Endothelial cell of umbilical vein (primary cell): ENCODE data around the gene CHRM1.

ENCODE experiments used
- CTCF ChIP-seq, 2 donors: IDR thresholded peaks; 1 replicate in 1 of 2; 2 replicates in 1 of 2; pipeline ENCODE4 v1.5.1; 2011; ENCODE audit warnings: low read length in 2 of 2, mild to moderate bottlenecking in 2 of 2, moderate library complexity in 2 of 2, control low read depth in 1 of 2, inconsistent platforms in 1 of 2, low read depth in 1 of 2; ENCODE audit not compliant: insufficient read depth in 1 of 2; ENCODE audit errors: extremely low read depth in 1 of 2
- EZH2 ChIP-seq: IDR thresholded peaks from 2 replicates; pipeline ENCODE4 v1.6.1; 2012; ENCODE audit warnings: borderline replicate concordance, low read depth, mild to moderate bottlenecking, moderate library complexity, low read length, inconsistent platforms; ENCODE audit not compliant: severe bottlenecking
- MAX ChIP-seq: IDR thresholded peaks from 2 replicates; pipeline ENCODE4 v1.6.1; 2011; ENCODE audit not compliant: insufficient read depth, insufficient read length
- MYC ChIP-seq: IDR thresholded peaks from one replicate; pipeline ENCODE4 v1.6.1; 2011; ENCODE audit warnings: mild to moderate bottlenecking, low read depth, low read length
- POLR2A ChIP-seq: IDR thresholded peaks from 2 replicates; pipeline ENCODE4 v1.6.1; 2012; ENCODE audit warnings: low read depth, mild to moderate bottlenecking, control low read depth, low read length

- TF ChIP-seq CTCF (IDR thresholded peaks at IDR 0.05; ENCODE audit: extremely low read depth in 1 of 2, insufficient read depth in 1 of 2, low read depth in 1 of 2, low read length in 2 of 2): no peak
- TF ChIP-seq POLR2A: no peak
- TF ChIP-seq MAX: no peak
- no peak for TF ChIP-seq EZH2
- TF ChIP-seq MYC: no peak
Measured at GRCh38 chr11:62880231-62880802, 40.8 kb downstream of the CHRM1 start.
